OCI-LY1 (cell line): Measurements from ENCODE around the gene SIK1.
"Not testable (repeated sequence)": the region's sequence is repeated elsewhere in the genome, so short reads cannot be mapped to it uniquely, and the experiment has no call there.

Experiments used
- EZH2 ChIP-seq: fragments of 200-600 bp; sonication (generic), shearing (Covaris generic); IDR thresholded peaks from 2 replicates; pipeline ENCODE4 v1.8.0; 2017; ENCODE audit warnings: borderline replicate concordance, mixed run types, mild to moderate bottlenecking, antibody characterized with exemption, low read length, moderate library complexity, mixed read lengths
- TF ChIP-seq, protein P1 (sequence below): fragments of 200-600 bp; sonication (generic), shearing (Covaris generic); IDR thresholded peaks from 2 replicates; pipeline ENCODE4 v1.5.1; 2017; ENCODE audit warnings: mild to moderate bottlenecking, antibody characterized with exemption, low read length, moderate library complexity, mixed read lengths

GRCh38 chr21:43404450-43404849 lies 22.5 kb downstream of the SIK1 start:
- TF ChIP-seq, protein P1, sequence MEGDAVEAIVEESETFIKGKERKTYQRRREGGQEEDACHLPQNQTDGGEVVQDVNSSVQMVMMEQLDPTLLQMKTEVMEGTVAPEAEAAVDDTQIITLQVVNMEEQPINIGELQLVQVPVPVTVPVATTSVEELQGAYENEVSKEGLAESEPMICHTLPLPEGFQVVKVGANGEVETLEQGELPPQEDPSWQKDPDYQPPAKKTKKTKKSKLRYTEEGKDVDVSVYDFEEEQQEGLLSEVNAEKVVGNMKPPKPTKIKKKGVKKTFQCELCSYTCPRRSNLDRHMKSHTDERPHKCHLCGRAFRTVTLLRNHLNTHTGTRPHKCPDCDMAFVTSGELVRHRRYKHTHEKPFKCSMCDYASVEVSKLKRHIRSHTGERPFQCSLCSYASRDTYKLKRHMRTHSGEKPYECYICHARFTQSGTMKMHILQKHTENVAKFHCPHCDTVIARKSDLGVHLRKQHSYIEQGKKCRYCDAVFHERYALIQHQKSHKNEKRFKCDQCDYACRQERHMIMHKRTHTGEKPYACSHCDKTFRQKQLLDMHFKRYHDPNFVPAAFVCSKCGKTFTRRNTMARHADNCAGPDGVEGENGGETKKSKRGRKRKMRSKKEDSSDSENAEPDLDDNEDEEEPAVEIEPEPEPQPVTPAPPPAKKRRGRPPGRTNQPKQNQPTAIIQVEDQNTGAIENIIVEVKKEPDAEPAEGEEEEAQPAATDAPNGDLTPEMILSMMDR, result not testable (repeated sequence)
- TF ChIP-seq EZH2, result not testable (repeated sequence)
